ENCODE results near the gene RPA1. TPM values are rescaled to one million over a fixed set of nuclear protein-coding genes. Genes with fewer than 3 reads are reported as not detected.

RPA1 gene
- polyA plus RNA-seq, 4 donors, result 117 to 140 (median 130) TPM

DNA sequence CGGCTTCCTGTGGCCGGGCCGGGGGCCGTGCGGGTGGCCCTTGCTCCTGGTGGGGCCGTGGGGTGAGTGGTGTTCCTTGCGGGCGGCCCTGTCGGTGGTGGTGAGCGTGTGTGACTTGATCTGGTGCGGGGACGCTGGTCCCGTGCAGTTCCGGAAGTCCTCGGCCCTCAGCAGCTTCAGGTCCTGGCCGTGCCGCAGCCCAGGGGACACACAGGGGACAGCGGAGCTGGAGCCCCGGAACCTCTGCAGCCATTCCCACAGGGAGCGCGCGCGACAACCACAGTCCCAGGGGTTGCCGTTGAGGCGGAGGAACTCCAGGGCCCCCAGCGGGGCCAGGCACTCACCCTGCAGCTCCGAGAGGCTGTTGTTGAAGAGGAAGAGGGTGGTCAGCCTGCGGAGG lies 107.0 kb downstream of the RPA1 start:
- no peak for DNase-seq (ENCODE audit: low read depth in 4 of 4, low spot score in 3 of 4)

DNA sequence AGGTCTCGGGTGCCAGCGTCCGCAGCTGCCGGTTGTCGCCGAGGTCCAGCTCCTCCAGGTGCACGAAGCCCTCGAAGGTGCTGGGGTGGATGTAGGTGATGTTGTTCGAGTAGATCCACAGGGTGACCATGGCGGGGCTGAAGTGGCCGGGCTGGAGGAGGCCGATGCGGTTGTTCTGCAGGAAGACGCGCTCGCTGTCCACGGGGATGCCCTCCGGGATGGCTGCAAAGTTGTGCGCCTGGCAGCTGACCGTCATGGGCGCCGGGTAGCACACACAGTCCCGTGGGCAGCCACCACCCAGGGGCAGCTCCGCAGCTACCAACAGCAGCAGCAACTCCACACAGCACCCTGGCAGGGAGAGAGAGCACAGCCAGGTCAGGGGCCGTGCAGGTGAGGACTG lies 107.7 kb downstream of the RPA1 start:
- DNase-seq (ENCODE audit: low read depth in 4 of 4, low spot score in 3 of 4), result no peak

DNA sequence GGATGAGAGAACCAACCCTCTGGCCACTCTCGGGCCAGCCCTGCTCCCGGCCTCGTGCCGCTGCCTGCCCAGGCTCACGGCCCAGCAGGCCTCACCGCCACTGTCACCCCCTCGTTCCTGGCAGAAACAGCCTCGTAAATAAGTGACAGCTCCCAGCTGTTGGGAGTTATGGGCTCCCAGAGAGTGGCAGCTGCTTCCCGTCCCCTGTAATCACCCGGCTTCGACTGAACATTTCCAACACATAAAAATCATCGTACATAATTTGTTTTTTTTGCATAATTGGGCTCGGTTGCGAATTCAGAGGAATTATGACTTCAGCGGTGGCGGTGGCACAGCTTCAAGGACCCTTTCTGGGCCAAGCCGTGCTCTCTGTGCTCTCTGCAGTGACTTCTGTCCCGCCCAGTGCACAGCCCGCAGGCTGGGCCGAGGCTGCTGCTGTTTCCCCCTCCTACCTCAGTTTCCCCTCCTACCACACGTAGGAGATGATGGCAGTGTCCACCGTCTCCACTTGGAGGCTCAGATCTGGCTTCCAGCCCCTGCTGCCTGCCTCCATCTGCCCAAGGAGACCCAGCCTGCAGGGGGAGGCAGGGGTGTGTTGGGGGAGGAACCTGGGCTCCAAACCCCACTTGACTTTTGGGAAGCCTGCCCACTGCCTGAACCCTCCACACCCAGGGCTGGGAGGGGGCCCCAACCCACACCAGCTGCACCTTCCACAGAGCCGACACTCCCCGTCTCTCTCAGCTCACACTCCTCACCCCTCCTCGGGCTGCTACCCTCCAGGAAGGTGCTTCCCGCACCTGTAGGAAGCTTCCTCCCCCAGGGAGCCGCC lies 110.4 kb downstream of the RPA1 start:
- DNase-seq (ENCODE audit: low read depth in 4 of 4, low spot score in 3 of 4), result peak; percentile 70 to 85 (median 82)

DNA sequence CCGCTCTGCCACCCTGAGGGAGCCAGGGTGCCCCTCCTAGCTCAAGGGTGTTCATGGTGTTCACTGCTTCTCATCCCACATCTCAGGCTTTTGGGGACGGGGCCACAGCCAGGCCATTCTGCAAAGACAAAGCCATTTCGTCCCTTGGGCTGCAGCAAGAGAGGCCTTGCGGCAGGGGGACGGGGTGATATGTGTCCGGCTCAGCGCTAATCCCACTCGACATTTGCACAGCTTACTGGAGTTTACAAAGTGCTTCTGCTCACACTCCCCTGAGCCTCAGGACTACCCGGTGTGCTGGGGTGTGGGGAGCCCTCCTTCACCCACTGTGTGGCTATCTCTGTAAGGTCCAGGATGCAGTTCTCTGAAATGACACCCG lies 111.0 kb downstream of the RPA1 start:
- DNase-seq (ENCODE audit: low read depth in 4 of 4, low spot score in 3 of 4), result no peak

- DNase-seq (ENCODE audit: low read depth in 4 of 4, low spot score in 3 of 4), result no peak
Observed at GRCh38 chr17:1941272-1942065, 111.7 kb downstream of the RPA1 start.

DNA sequence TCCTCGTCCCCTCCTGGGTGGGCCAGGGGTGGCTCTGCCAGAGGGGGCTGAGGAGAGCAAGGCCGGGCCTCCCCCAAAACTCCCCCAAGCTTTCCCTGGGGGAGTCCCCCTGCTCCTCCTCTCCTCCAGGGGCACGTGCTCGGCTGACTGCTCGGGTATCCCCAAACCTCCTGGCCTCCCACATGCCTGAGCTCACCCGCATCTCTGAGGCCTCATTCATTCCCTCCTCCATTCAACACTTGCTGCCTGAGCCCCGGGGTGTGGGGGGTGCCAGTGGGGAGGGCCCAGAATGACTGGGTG lies 112.2 kb downstream of the RPA1 start:
- DNase-seq (ENCODE audit: low read depth in 4 of 4, low spot score in 3 of 4), result no peak

DNA sequence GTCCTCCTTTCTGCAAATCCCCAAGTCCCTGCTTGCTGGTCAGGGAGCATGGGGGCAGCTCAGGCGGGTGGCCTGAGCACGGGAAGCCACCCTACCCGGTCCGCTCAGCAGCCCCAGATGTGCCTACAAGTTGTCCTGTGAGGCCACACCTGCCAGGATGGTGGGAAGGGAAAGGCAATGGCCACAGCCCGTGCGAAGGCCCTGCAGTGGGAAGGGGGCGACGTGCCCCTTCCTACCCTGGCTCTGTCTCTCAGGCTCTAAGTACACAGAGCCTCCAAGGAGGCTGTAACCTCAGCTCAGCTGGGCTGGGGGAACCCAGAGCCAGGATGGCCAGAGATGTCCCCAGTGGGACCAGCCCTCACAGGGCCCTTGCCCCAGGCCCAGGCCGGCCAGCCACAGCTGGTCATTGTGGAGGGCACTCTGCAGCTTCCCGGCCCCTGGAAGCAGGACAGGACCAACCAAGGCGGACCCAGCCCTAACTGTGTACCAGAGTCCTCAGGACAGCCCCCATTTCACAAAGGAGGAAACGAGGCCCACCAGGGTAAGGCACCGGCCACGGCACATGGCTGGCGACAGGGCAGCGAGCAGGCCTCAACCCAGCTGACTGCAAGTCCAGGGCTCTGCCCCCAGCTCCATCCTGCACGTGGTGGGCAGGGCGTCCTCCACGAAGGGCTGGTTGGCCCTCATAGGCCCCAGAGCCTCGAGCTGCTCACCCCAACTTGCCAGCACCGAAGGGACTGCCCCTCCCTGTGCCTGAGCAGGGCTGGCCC lies 113.0 kb downstream of the RPA1 start:
- DNase-seq (ENCODE audit: low read depth in 4 of 4, low spot score in 3 of 4), result no peak

GRCh38 chr17:1943436-1943831 lies 113.6 kb downstream of the RPA1 start:
- DNase-seq (ENCODE audit: low read depth in 4 of 4, low spot score in 3 of 4), result no peak

DNA sequence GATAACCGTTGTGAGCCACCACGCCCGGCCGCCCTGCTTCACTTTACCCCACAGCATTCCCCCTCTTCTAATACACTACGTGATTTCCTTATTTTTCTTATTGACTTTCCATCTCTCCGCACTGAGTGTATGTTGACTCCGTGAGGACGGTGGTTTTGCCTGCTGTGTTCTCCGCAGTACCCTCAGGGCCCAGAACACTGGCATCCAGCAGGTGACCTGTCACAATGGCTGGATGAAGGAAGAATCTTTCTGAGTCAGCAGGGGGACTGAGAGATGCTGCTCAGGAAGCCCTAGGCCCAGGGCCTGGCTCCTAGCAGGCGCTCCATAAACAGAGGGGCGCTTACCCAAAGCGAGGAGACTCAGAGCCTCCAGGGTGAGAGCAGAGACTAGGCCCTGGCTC lies 115.8 kb downstream of the RPA1 start:
- DNase-seq (ENCODE audit: low read depth in 4 of 4, low spot score in 3 of 4), result no peak

DNA sequence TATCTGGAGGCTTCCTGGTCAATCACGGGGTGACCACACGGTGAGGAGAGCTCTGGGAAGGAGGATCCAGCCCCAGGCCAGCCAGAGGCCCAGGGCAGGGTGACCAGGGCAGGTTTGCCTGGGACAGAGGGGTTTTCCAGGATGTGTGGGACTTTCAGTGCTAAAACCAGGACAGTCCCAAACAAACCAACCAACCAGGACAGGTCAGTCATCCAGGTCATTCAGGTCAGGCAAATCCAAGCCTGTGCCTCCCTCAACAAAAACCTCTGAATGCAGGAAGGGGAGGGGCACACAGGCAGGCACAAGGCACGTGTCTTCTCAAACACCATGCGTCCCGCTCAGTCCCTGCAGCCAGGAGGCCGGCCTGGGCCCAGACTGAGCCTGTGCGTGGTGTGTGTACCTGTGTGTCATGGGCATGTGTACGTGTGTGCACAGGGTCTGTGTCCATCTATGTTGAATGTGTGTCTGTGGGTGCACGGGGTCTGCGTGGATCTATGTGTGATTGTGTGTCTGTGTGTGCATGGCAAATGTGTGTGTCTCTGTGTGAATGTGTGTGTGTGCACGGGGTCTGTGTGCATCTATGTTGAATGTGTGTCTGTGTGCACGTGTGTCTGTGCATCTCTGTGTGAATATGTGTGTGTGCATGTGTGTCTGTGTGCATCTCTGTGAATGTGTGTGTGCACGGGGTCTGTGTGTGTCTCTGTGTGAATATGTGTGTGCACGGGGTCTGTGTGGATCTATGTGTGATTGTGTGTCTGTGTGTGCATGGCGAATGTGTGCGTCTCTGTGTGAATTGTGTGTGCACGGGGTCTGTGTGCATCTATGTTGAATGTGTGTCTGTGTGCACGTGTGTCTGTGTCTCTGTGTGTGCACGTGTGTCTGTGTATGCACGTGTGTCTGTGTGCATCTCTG lies 116.5 kb downstream of the RPA1 start:
- no peak for DNase-seq (ENCODE audit: low read depth in 4 of 4, low spot score in 3 of 4)

GRCh38 chr17:1947229-1947742 lies 117.5 kb downstream of the RPA1 start:
- no peak for DNase-seq (ENCODE audit: low read depth in 4 of 4, low spot score in 3 of 4)

DNA sequence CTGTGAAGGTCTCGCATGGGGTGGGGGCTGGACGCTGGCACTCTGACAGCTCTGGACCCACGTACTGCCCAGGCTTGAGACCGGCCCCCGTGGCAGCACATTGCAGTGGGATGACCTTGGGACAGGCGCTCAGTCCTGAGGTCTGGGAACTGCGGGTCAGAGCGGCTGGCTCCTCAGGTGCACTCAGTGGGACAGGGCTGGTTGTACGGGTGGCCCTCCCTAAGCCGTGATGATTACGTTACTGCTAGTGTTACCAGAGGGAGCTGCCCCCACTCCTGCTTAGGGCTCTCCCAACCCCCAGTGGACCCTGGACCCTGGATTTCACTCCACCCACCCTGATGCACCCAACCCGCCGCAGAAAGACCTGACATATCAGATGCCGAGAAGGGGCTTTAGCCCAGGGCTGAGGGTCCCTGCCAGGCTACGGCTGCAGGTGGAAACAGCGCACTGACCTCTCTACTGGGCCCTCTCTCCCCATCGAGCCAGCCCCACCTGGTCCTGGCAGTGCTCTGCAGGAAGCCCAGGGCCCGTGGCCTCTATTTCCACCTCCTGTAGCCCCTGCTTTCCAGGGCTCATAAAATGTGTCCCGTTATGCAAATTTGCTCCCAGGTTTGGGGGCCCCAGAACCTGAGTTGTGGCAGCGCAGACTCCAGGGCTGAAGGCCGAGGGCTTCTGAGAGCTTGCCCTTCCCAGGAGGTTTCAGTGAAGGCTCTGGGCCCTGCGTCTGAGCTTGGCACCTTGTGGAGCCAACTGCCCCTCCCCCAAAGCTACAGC lies 118.1 kb downstream of the RPA1 start:
- no peak for DNase-seq (ENCODE audit: low read depth in 4 of 4, low spot score in 3 of 4)

DNA sequence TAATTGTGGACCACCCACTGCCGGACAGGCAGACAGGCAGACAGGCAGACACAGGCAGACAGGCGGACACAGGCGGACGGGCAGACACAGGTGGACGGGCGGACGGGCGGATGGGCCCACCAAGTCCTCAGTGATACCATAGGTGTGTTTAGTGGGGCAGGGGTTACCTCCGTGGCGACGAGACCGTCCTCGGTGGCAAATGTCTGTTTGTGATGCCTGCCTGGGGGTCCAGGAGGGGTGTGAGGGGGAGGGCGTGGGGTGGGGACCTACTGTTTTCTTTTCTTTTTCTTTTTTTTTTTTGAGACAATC lies 118.7 kb downstream of the RPA1 start:
- no peak for DNase-seq (ENCODE audit: low read depth in 4 of 4, low spot score in 3 of 4)

Other genes starting within 250 kb of the RPA1 start
- gene SLC43A2, start 201.2 kb upstream of the RPA1 start, polyA plus RNA-seq (ENCODE audit: insufficient read length in 4 of 4), result 10 to 100 TPM; 28.0 to 37.8 (median 31.3) TPM
- 1 to 10 TPM; 6.6 to 9.0 (median 7.6) TPM for gene SCARF1, start 184.3 kb upstream of the RPA1 start, polyA plus RNA-seq (ENCODE audit: insufficient read length in 4 of 4)
- gene RILP, start 180.1 kb upstream of the RPA1 start, polyA plus RNA-seq (ENCODE audit: insufficient read length in 4 of 4), result 1 to 10 TPM; 4.1 to 5.4 (median 4.2) TPM
- gene PRPF8, start 145.1 kb upstream of the RPA1 start, polyA plus RNA-seq (ENCODE audit: insufficient read length in 4 of 4), result 100 to 1,000 TPM; 271 to 310 (median 285) TPM
- gene TLCD2, start 119.6 kb upstream of the RPA1 start, polyA plus RNA-seq (ENCODE audit: insufficient read length in 4 of 4), result 1 to 10 TPM; 5.1 to 6.2 (median 5.9) TPM
- 10 to 100 TPM; 13.5 to 22.2 (median 15.4) TPM for gene WDR81, start 105.3 kb upstream of the RPA1 start, polyA plus RNA-seq (ENCODE audit: insufficient read length in 4 of 4)
- 100 to 1,000 TPM in 1 of 4 donors, 10 to 100 TPM in 3; 81.8 to 134 (median 92.8) TPM for gene SERPINF2, start 87.1 kb upstream of the RPA1 start, polyA plus RNA-seq (ENCODE audit: insufficient read length in 4 of 4)
- gene SERPINF1, start 67.9 kb upstream of the RPA1 start, polyA plus RNA-seq (ENCODE audit: insufficient read length in 4 of 4), result 100 to 1,000 TPM; 149 to 228 (median 193) TPM
- 10 to 100 TPM; 12.6 to 17.7 (median 13.6) TPM for gene SMYD4, start 103 bp upstream of the RPA1 start, polyA plus RNA-seq (ENCODE audit: insufficient read length in 4 of 4)
- 1 to 10 TPM; 1.1 to 2.2 (median 1.8) TPM for gene RTN4RL1, start 195.3 kb downstream of the RPA1 start, polyA plus RNA-seq (ENCODE audit: insufficient read length in 4 of 4)
- gene DPH1, start 200.1 kb downstream of the RPA1 start, polyA plus RNA-seq (ENCODE audit: insufficient read length in 4 of 4), result 10 to 100 TPM; 38.6 to 53.0 (median 47.0) TPM
- 10 to 100 TPM in 3 of 4 donors, 1 to 10 TPM in 1; 8.0 to 18.0 (median 13.7) TPM for gene OVCA2, start 212.0 kb downstream of the RPA1 start, polyA plus RNA-seq (ENCODE audit: insufficient read length in 4 of 4)
- gene HIC1, start 225.1 kb downstream of the RPA1 start, polyA plus RNA-seq (ENCODE audit: insufficient read length in 4 of 4), result 10 to 100 TPM; 15.3 to 30.0 (median 21.2) TPM

Measured in right renal pelvis (tissue), 4 donors.